Gastrocnemius medialis (tissue), 4 donors: ENCODE data around the gene PALD1. TPM values are rescaled to one million over a fixed set of nuclear protein-coding genes. Genes with fewer than 3 reads are reported as not detected.
A peak's percentile ranks its signal among the peaks of the same experiment; 100 is the strongest.
"Not testable (repeated sequence)": the region's sequence is repeated elsewhere in the genome, so short reads cannot be mapped to it uniquely, and the experiment has no call there.

Experiments used
- ATAC-seq, 2 donors: fragments of 150-250 bp; one replicate each; pipeline ENCODE4 v1.9.1; 2016
- DNase-seq, 2 donors: peaks; one replicate each; pipeline ENCODE4 v3.0.0-alpha.2; 2019
- H3K27ac ChIP-seq, 4 donors: fragments of 200-600 bp; sonication (generic); 1 replicate in 1 of 4; 2 replicates in 3 of 4; pipeline ENCODE4 v1.5.1; 2016 to 2018; ENCODE audit warnings: mild to moderate bottlenecking in 2 of 4, moderate library complexity in 1 of 4
- H3K27me3 ChIP-seq, 3 donors: fragments of 200-600 bp; sonication (generic) in 2 of 3; 1 replicate in 1 of 3; 2 replicates in 2 of 3; pipeline versions ENCODE4 v1.5.1 to v1.6.0; 2016 to 2019; ENCODE audit warnings: mild to moderate bottlenecking in 1 of 3, moderate library complexity in 1 of 3
- H3K36me3 ChIP-seq, 2 donors: fragments of 200-600 bp; sonication (generic) in 1 of 2; one replicate each; pipeline ENCODE4 v1.5.1; 2017 to 2018
- H3K4me1 ChIP-seq, 2 donors: fragments of 200-600 bp; sonication (generic) in 1 of 2; one replicate each; pipeline ENCODE4 v1.5.1; 2016 to 2017; ENCODE audit warnings: mild to moderate bottlenecking in 2 of 2
- H3K4me3 ChIP-seq, 4 donors: fragments of 200-600 bp; sonication (generic) in 3 of 4; 1 replicate in 1 of 4; 2 replicates in 3 of 4; pipeline ENCODE4 v1.5.1; 2016 to 2019; ENCODE audit warnings: mild to moderate bottlenecking in 2 of 4
- H3K9me3 ChIP-seq, 3 donors: fragments of 200-600 bp; sonication (generic) in 2 of 3; 1 replicate in 1 of 3; 2 replicates in 2 of 3; pipeline ENCODE4 v1.5.1; 2016 to 2019
- POLR2A ChIP-seq, 2 donors: fragments of 450-650 bp; IDR thresholded peaks; one replicate each; pipeline ENCODE4 v1.6.1; 2017; ENCODE audit warnings: antibody characterized with exemption in 2 of 2, mild to moderate bottlenecking in 2 of 2, moderate library complexity in 2 of 2
- in situ Hi-C, 4 donors: fragments of 200-750 bp; cut with MboI; loops; one replicate each; pipeline versions ENCODE4 v1.15.0 to v1.8.0; 2017; ENCODE audit warnings: low sequenced_read_pairs in 4 of 4
- intact Hi-C: fragments of 100-400 bp; cut with DNase I; formaldehyde crosslinking; loops from one replicate; pipeline ENCODE4 v1.15.1; 2023; ENCODE audit warnings: low total_unique reads
- total RNA-seq, 4 donors: library from RNA; depleted of rRNA; stranded (reverse); fragments of >200 nt; gene quantifications; one replicate each; pipeline versions ENCODE4 v1.1.0 to v1.2.3, GENCODE V29; 2016
- TF ChIP-seq, protein P1 (sequence below), 5 experiments: fragments of 450-650 bp in 3 of 5; fragments of 200-600 bp in 2 of 5; sonication (generic) in 2 of 5; IDR thresholded peaks in 4 of 5; conservative IDR thresholded peaks in 1 of 5; 1 replicate in 4 of 5; 2 replicates in 1 of 5; pipeline ENCODE4 v1.5.1; 2016 to 2019; ENCODE audit warnings: antibody characterized with exemption in 5 of 5, mild to moderate bottlenecking in 3 of 5, moderate library complexity in 3 of 5

Gene PALD1
- total RNA-seq, 4 donors from 2014 or later = 1.4 to 4.1 (median 2.3) TPM

DNA sequence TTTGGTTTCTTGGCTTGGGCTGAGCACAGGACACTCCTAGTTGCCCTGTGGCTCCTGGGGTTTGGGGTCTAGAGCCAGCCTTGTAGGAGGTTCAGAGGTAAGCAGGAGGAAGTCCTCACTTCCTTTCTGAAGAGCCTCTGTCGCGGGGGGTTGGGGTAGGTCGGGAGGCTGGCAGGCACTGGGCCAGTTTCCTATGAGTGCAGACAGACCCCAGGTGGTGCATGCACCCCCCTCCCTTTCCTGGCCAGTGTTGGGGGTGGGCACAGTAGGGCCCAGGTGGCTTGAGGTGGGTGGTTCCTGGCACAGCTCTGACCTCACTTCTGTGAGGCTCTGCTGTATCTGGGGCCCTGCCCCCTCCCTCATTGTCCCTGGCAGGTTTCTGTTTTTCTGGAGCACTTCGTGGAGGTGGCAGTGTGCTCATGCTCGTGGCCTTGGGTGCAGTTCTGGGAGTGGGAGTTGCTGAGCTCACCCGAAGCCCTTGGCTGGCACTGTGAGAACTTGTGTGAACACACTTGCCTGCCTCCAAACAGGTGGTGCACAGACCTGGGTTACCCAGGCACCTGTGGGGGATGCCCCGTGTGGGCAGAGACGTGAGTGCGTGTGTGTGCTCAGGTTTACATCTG, 1.8 kb downstream of the PALD1 start:
- Histone ChIP-seq H3K4me3 (peak overlapping the region in 2 of 4 donors; percentile 56 to 75), H3K36me3 (no peaks in the 10 kb centered on the region), H3K27me3 (no peaks in the 10 kb centered on the region), H3K9me3 (no peaks in the 10 kb centered on the region), H3K27ac (peak overlapping the region; percentile 65 to 78 (median 70)), H3K4me1 (peaks cover 59 to 62% of the 10 kb centered on the region in 2 donors)
- no peak for TF ChIP-seq POLR2A (IDR thresholded peaks at IDR 0.05)
- TF ChIP-seq, protein P1, sequence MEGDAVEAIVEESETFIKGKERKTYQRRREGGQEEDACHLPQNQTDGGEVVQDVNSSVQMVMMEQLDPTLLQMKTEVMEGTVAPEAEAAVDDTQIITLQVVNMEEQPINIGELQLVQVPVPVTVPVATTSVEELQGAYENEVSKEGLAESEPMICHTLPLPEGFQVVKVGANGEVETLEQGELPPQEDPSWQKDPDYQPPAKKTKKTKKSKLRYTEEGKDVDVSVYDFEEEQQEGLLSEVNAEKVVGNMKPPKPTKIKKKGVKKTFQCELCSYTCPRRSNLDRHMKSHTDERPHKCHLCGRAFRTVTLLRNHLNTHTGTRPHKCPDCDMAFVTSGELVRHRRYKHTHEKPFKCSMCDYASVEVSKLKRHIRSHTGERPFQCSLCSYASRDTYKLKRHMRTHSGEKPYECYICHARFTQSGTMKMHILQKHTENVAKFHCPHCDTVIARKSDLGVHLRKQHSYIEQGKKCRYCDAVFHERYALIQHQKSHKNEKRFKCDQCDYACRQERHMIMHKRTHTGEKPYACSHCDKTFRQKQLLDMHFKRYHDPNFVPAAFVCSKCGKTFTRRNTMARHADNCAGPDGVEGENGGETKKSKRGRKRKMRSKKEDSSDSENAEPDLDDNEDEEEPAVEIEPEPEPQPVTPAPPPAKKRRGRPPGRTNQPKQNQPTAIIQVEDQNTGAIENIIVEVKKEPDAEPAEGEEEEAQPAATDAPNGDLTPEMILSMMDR (IDR thresholded peaks at IDR 0.05 in 4 of 5, conservative IDR thresholded peaks at IDR 0.05 in 1 of 5) = no peak
- DNase-seq (no peak), ATAC-seq (no peak)
- in situ Hi-C loops = no loop called here
- intact Hi-C loops = loop anchor here (5.0 kb wide), 1 partner anchor 78 kb away; the partner anchor contains the start of gene EIF4EBP2

DNA sequence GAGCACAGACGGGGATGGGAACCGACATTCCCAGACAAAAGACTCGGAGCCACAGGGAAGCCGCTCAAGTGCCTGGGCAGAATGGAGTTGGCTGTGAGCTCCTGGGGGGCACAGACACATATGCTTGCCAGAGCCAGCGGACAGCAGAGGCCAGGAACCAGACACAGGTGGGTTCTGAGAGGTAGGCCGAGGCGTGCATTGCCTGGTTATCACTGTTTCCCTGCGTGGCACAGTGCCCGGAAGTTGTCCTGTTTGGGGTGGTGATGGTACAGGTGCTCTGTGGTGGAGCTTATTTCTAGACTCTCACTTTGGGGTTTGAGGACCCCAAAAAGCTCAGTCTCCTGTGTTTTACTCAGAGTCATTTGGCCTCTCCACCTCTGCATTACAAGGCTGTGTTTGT, 2.5 kb downstream of the PALD1 start:
- Histone ChIP-seq H3K27ac (peak overlapping the region; percentile 10 to 78 (median 68)), H3K36me3 (no peaks in the 10 kb centered on the region), H3K27me3 (no peaks in the 10 kb centered on the region), H3K9me3 (no peaks in the 10 kb centered on the region), H3K4me1 (peaks cover 54 to 61% of the 10 kb centered on the region in 2 donors), H3K4me3 (no peak overlapping the region)
- intact Hi-C loops = loop anchor here (5.0 kb wide), 1 partner anchor 79 kb away; the partner anchor contains the start of gene EIF4EBP2
- TF ChIP-seq, protein P1 (IDR thresholded peaks at IDR 0.05 in 4 of 5, conservative IDR thresholded peaks at IDR 0.05 in 1 of 5) = no peak
- no peak for TF ChIP-seq POLR2A (IDR thresholded peaks at IDR 0.05)
- ATAC-seq (no peak), DNase-seq (no peak)
- in situ Hi-C loops = no loop called here

DNA sequence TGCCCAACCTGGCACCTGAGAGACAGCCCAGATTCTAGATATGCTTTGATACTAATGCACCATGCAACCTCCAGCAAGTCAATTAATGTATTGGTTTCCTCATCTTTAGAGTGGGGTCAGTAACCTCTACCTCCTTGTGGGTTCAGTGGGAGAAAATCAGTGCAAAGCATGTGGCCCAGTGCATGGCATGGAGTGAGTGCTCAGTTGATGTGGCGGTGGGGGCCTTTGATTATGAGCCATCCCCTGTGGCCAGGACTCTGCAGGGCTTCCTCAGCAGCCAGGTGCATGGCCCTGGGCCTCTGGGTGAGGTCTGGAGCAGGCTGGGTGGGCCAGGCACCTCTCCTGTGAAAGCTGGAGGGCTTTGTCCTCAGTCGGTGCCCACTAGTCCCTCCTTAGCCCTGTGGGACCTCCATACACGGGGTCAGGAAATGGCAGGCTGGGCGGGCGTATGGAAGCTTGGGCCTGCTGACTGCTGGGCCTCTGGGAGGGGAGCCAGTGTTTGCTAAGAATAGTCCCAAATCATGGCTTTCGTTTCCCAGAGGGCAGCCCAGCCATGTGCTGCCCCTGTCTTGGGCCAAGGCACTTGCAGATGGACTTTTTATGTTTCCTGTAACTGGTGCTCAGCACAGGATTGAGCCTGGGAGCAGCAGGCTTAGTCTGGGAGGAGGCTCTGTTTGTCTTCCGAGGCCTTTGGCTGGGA, 3.4 kb downstream of the PALD1 start:
- DNase-seq (peak; percentile 62 to 79), ATAC-seq (peak; percentile 68 to 81)
- Histone ChIP-seq H3K27me3 (no peaks in the 10 kb centered on the region), H3K27ac (peak overlapping the region; percentile 63 to 78 (median 74)), H3K9me3 (no peaks in the 10 kb centered on the region), H3K36me3 (no peaks in the 10 kb centered on the region), H3K4me3 (no peak overlapping the region), H3K4me1 (peaks cover 52 to 61% of the 10 kb centered on the region in 2 donors)
- TF ChIP-seq, protein P1 (IDR thresholded peaks at IDR 0.05 in 4 of 5, conservative IDR thresholded peaks at IDR 0.05 in 1 of 5) = peak in 1 of 5 experiments; percentile 22
- no peak for TF ChIP-seq POLR2A (IDR thresholded peaks at IDR 0.05)
- in situ Hi-C loops = no loop called here
- intact Hi-C loops = loop anchor here (2.0 to 5.0 kb wide), 2 partner anchors 27 to 80 kb away; partner anchors contain the start of gene EIF4EBP2

DNA sequence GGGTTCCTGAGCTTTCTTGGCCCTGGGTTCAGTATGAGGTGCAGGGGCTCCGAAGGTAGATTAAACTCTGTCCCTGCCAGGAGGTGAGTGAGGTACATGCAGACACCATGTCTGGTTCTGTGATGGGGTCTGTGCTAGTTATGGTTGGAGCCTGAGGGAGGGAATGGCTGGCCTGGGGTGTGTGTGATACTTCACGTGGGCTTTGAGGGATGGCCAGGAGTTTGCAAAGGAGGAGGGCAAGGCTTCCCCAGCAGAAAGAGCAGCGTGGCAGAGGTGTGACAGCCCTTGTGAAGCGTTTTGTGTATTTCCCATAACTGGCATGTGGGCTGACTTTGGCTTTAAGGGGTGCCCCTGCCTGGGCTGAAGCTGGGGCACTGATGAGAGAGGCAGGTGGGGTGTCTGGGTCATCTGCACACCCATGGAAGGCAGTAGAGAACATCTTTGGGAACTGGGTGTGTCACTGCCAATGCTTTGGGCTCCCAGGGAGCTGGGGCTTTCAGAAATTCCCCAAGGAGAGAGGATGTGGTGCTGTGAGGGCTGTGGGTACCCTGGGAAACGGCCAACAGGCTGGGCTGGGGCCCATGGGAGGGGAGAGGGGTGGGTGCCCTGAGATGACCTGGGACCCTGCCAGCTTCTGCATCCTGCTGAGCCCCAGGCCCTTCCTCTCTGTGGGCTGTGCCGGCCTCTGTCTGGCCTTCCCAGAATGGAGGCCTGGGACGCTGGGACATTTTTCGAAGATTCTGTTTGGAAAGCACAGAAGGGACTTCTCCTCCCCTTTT, 4.6 kb downstream of the PALD1 start:
- in situ Hi-C loops (no loop called here), intact Hi-C loops (loop anchor here (2.0 to 5.0 kb wide), 2 partner anchors 26 to 81 kb away; partner anchors contain the start of gene EIF4EBP2)
- no peak for DNase-seq
- TF ChIP-seq, protein P1 (IDR thresholded peaks at IDR 0.05 in 4 of 5, conservative IDR thresholded peaks at IDR 0.05 in 1 of 5) = no peak
- TF ChIP-seq POLR2A (IDR thresholded peaks at IDR 0.05) = no peak
- Histone ChIP-seq H3K9me3 (no peaks in the 10 kb centered on the region), H3K4me3 (no peak overlapping the region), H3K27me3 (no peaks in the 10 kb centered on the region), H3K27ac (peak overlapping the region; percentile 63 to 78 (median 74)), H3K36me3 (no peaks in the 10 kb centered on the region), H3K4me1 (peaks cover 48 to 53% of the 10 kb centered on the region in 2 donors)
- ATAC-seq = no peak

DNA sequence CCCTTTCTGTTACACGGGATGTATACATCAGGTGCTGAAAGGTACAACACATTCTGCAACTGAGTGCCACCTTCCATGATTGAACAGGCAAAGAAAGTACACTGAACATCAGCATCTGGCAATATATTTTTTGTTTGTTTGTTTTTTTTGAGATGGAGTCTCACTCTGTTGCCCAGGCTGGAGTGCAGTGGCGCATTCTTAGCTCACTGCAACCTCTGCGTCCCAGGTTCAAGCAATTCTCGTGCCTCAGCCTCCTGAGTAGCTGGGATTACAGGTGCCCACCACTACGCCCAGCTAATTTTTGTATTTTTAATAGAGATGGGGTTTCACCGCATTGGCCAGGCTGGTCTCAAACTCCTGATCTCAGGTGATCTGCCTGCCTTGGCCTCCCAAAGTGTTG, 5.3 kb downstream of the PALD1 start:
- peaks cover 46 to 52% of the 10 kb centered on the region in 2 donors for H3K4me1 ChIP-seq
- intact Hi-C loops = loop anchor here (2.0 to 5.0 kb wide), 2 partner anchors 25 to 82 kb away; partner anchors contain the start of gene EIF4EBP2
- ATAC-seq = not testable (repeated sequence)

More for the DNA sequence above, 5.3 kb downstream of the PALD1 start:
- DNase-seq, H3K27me3 ChIP-seq, in situ Hi-C loops, H3K9me3 ChIP-seq, H3K4me3 ChIP-seq, H3K36me3 ChIP-seq: not testable (repeated sequence)
- peak overlapping the region in 3 of 4 donors; percentile 73 to 78 (median 75) for H3K27ac ChIP-seq
